ENCODE results near the gene MED29.

DNA sequence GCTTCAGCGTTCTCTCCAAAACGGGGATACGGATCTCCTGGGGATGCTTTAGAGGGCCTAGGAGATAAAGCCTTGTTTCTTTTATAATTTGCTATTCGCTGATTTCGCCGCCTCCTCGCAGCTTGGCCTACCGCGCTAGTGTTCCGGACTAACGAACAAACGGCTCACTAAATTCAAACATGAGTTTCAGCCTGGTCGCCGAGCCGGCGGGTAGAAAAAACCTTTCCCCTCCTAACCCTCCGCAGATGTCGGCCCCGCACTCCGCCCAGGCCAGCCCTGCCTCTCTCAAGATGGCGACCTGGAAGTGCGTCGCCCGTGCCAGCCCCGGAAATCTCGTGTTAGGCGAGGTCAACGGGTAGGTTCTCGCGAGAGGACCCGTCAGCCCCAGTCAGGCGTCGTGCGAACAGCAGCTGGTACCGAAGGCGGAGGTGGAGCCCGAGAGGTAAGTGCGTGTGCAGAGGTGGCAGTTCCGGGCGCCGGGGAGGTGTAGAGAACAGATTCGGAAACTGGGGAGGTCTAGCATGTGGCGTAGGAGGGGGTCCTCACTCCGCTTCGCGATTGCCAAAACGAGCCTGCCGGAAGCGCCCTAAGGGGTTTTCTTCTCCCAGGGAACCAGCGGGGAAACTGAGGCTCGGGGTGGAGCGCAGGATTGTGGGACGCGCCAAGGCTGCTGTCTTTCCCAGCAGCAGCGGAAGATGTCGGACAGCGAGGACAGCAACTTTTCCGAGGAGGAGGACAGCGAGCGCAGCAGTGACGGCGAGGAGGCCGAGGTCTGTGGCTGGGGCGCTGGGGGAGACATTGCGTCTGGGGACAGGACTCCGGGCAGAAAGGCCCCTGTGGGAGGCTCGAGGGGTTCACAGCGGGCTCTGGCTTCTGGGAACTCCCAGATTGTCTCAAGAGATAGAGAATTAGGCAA, 54.3 kb downstream of the MED29 start, which contains the start of gene SUPT5H:
- TF ChIP-seq, protein P1, sequence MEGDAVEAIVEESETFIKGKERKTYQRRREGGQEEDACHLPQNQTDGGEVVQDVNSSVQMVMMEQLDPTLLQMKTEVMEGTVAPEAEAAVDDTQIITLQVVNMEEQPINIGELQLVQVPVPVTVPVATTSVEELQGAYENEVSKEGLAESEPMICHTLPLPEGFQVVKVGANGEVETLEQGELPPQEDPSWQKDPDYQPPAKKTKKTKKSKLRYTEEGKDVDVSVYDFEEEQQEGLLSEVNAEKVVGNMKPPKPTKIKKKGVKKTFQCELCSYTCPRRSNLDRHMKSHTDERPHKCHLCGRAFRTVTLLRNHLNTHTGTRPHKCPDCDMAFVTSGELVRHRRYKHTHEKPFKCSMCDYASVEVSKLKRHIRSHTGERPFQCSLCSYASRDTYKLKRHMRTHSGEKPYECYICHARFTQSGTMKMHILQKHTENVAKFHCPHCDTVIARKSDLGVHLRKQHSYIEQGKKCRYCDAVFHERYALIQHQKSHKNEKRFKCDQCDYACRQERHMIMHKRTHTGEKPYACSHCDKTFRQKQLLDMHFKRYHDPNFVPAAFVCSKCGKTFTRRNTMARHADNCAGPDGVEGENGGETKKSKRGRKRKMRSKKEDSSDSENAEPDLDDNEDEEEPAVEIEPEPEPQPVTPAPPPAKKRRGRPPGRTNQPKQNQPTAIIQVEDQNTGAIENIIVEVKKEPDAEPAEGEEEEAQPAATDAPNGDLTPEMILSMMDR (conservative IDR thresholded peaks at IDR 0.05; ENCODE audit: low read depth, low read length): no peak
- TF ChIP-seq EZH2 (IDR thresholded peaks at IDR 0.05; ENCODE audit: borderline replicate concordance, low read depth, low read length, poor library complexity, severe bottlenecking): no peak

All from A673 (cell line).